GM12892 (cell line): ENCODE data around the gene MVD.

Experiments
- POLR2A ChIP-seq: IDR thresholded peaks from 2 replicates; pipeline ENCODE4 v1.6.1; 2011; ENCODE audit warnings: low read depth, low read length, control low read depth
- POLR2AphosphoS5 ChIP-seq: IDR thresholded peaks from 2 replicates; pipeline ENCODE4 v1.6.1; 2011; ENCODE audit warnings: low read depth, low read length, control low read depth
- TAF1 ChIP-seq: IDR thresholded peaks from 2 replicates; pipeline ENCODE4 v1.6.1; 2011; ENCODE audit warnings: low read depth, mild to moderate bottlenecking, control low read depth, low read length, borderline replicate concordance

DNA sequence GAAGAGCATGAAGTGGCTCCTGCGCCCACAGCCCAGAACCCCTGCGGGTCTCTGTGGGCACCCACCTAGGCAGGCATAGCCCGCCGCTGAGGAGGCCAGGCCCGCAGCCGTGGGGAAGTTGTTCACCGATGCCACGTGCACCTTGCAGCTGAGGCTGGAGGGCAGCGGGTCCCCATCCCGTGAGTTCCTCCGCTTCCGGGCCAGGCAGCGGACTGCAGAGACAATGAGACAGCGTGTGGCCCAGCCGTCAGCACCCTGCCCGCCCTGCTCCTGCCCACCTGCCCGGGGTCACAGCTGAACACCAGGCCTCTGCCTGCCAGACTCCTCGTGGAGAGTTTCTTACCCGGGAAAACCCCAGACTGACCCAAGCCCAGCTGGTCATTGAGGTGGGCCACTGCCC lies 5.5 kb downstream of the MVD start:
- no peak for TF ChIP-seq POLR2A
- no peak for TF ChIP-seq POLR2AphosphoS5
- TF ChIP-seq TAF1 = no peak
